Measurements from ENCODE around the gene ATOH8. TPM values are rescaled to one million over a fixed set of nuclear protein-coding genes. Genes with fewer than 3 reads are reported as not detected.

Gene ATOH8
- total RNA-seq, 4 donors from 2014 or later: 34.5 to 79.5 (median 59.6) TPM

DNA sequence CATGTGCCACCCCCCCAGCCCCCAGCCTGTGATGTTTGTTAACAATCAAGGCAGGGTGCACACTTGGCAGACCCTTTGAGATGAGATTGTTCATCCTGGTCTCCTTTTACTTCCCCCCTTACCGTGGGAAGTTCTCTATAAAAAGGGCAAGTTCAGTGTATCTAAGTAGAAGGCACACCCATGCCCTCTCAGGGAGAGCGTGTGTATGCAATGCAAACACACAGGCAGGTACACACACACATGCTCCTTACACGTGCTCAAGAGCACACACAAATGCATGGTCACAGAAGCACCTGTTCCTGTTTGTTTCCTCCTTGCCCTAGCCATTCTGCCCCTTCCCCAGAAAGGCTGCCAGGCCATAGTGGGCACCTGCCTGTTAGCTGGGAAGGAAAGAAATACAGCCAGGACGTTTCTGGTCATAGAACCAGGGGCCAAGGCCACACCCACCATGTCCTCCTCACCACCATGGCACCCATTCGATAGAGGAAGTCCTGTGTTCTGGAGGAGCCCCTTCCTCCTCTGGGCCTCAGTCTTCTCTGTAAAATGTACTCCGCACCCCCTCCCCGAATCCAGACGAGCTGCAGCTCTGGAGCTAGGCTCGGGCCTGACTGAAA, 3.1 kb downstream of the ATOH8 start:
- Histone ChIP-seq H3K27me3 (no peaks in the 10 kb centered on the region), H3K4me3 (peak overlapping the region in 1 of 2 donors; percentile 82), H3K4me1 (peaks cover 0 to 93% (median 41%) of the 10 kb centered on the region in 3 donors), H3K36me3 (peaks cover 0 to 22% of the 10 kb centered on the region in 2 donors), H3K27ac (peak overlapping the region in 1 of 4 donors; percentile 83), H3K9me3 (no peaks in the 10 kb centered on the region)
- TF ChIP-seq POLR2AphosphoS5 (IDR thresholded peaks at IDR 0.05): no peak
- TF ChIP-seq POLR2A (IDR thresholded peaks at IDR 0.05): no peak
- TF ChIP-seq EP300 (IDR thresholded peaks at IDR 0.05): no peak
- TF ChIP-seq, protein P1, sequence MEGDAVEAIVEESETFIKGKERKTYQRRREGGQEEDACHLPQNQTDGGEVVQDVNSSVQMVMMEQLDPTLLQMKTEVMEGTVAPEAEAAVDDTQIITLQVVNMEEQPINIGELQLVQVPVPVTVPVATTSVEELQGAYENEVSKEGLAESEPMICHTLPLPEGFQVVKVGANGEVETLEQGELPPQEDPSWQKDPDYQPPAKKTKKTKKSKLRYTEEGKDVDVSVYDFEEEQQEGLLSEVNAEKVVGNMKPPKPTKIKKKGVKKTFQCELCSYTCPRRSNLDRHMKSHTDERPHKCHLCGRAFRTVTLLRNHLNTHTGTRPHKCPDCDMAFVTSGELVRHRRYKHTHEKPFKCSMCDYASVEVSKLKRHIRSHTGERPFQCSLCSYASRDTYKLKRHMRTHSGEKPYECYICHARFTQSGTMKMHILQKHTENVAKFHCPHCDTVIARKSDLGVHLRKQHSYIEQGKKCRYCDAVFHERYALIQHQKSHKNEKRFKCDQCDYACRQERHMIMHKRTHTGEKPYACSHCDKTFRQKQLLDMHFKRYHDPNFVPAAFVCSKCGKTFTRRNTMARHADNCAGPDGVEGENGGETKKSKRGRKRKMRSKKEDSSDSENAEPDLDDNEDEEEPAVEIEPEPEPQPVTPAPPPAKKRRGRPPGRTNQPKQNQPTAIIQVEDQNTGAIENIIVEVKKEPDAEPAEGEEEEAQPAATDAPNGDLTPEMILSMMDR (IDR thresholded peaks at IDR 0.05): no peak
- WGBS, 2 donors (ENCODE audit: low coverage in 1 of 2): 73% methylated on average over 3 of the region's 9 CpGs; no CpG with 5 or more reads in 1 of the 2 donors
- no peak for ATAC-seq

DNA sequence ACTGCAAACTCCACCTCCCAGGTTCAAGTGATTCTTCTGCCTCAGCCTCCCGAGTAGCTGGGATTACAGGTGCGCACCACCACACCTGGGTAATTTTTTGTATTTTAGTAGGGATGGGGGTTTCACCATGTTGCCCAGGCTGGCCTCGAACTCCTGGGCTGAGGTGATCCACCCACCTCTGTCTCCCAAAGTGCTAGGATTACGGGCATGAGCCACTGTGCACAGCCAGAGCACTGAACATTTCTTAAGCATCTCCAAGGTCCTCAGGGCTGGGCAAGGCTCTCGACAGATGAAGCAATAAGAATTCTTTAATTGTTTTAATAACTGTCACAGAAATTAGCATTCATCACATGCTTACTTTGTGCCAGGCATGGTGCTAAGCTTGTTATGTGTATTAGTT, 4.1 kb downstream of the ATOH8 start:
- no peak for TF ChIP-seq EP300 (IDR thresholded peaks at IDR 0.05)
- TF ChIP-seq, protein P1 (IDR thresholded peaks at IDR 0.05): no peak
- no peak for TF ChIP-seq POLR2A (IDR thresholded peaks at IDR 0.05)
- no peak for TF ChIP-seq POLR2AphosphoS5 (IDR thresholded peaks at IDR 0.05)
- Histone ChIP-seq H3K27ac (no peak overlapping the region), H3K4me1 (peaks cover 0 to 93% (median 36%) of the 10 kb centered on the region in 3 donors)

DNA sequence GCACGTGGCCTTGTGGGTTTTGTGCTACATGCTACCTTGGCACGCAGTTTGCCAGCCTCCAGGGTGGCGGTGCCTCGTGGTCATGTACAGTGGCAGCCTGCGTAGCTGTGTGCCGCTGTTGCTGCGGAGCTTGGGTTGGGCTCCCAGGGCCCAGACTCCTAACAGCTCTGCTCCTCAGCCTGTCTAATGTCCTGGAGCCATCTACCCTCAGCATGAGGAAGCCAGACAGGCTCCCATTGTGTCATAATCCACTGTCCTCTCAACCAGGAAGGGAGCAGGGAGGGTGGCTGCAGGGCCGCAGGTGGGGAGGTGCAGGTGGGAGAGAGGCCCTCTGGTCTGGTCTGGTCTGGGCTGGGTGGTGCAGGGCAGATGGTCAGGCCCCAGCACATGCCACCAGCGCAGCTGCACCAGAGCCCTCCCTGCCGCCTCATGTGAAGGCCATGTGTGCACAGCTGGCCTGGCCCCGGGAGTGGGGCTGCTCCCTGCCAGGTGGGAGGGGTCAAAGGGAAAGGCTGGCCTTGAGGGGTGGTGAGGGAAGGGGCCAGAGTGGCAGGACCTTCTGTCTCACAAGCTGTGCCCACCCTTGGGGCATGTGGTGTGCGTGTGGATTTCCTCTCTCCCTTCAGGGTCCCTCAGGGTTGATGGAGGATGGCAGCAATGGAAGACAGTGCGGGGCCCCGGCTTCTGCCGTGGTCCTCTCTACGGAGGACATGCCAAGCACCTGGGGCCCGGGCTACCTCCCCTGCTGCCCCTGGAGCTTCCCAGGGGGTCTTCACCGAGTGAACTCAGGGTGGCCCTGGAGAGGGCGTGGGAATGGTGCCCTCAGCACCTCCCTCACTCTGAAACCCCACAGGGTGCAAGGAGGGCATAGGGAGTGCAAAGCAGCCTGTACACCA, 4.8 kb downstream of the ATOH8 start:
- Histone ChIP-seq H3K9me3 (no peaks in the 10 kb centered on the region), H3K36me3 (peaks cover 0 to 22% of the 10 kb centered on the region in 2 donors), H3K4me1 (peaks cover 0 to 90% (median 30%) of the 10 kb centered on the region in 3 donors), H3K27ac (no peak overlapping the region), H3K4me3 (peak overlapping the region in 1 of 2 donors; percentile 82), H3K27me3 (no peaks in the 10 kb centered on the region)
- no peak for ATAC-seq
- WGBS, 2 donors (ENCODE audit: low coverage in 1 of 2): 100% methylated on average over 3 of the region's 19 CpGs; no CpG with 5 or more reads in 1 of the 2 donors
- TF ChIP-seq, protein P1 (IDR thresholded peaks at IDR 0.05): no peak
- TF ChIP-seq EP300 (IDR thresholded peaks at IDR 0.05): no peak
- TF ChIP-seq POLR2A (IDR thresholded peaks at IDR 0.05): no peak
- no peak for TF ChIP-seq POLR2AphosphoS5 (IDR thresholded peaks at IDR 0.05)

More for the DNA sequence above, 4.1 kb downstream of the ATOH8 start:
- peak overlapping the region in 1 of 2 donors; percentile 82 for H3K4me3 ChIP-seq
- peaks cover 0 to 22% of the 10 kb centered on the region in 2 donors for H3K36me3 ChIP-seq
- 86 to 100% methylated on average over 2 to 3 of the region's 5 CpGs for WGBS, 2 donors (ENCODE audit: low coverage in 1 of 2)
- no peaks in the 10 kb centered on the region for H3K27me3 ChIP-seq
- no peaks in the 10 kb centered on the region for H3K9me3 ChIP-seq
- no peak for ATAC-seq

DNA sequence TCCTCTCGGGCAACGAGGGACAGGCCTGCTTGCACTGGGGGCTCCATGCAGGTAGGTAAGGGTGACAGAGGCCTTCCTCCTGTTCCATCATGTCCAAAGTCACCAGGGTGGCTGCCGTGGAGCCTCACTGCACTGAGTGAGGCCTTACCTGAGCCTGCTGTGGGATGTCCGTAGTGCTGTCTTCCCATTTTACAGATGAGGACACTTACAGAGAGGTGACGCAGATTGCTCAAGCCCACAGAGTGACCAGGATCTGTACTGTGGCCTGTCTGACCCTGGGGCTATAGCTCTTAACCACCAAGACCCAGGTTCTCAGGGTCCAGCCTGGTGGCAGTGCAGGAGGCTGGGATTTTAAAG, 5.4 kb downstream of the ATOH8 start:
- TF ChIP-seq POLR2A (IDR thresholded peaks at IDR 0.05) (no peak), EP300 (IDR thresholded peaks at IDR 0.05) (no peak), POLR2AphosphoS5 (IDR thresholded peaks at IDR 0.05) (no peak)
- TF ChIP-seq, protein P1 (IDR thresholded peaks at IDR 0.05): no peak
- ATAC-seq: no peak
- no peaks in the 10 kb centered on the region for H3K9me3 ChIP-seq
- WGBS, 2 donors (ENCODE audit: low coverage in 1 of 2): no CpG with 5 or more reads among the region's 5 CpGs
- peaks cover 0 to 96% (median 30%) of the 10 kb centered on the region in 3 donors for H3K4me1 ChIP-seq
- no peak overlapping the region for H3K27ac ChIP-seq
- peaks cover 0 to 28% of the 10 kb centered on the region in 2 donors for H3K36me3 ChIP-seq
- H3K27me3 ChIP-seq: no peaks in the 10 kb centered on the region
- peak overlapping the region in 1 of 2 donors; percentile 82 for H3K4me3 ChIP-seq
